DND-41 (cell line): ENCODE data around the gene FAM53B.

Source experiments
- EZH2 ChIP-seq: IDR thresholded peaks from 3 replicates; pipeline ENCODE4 v1.6.1; 2012; ENCODE audit warnings: borderline replicate concordance, low read depth, mild to moderate bottlenecking, moderate library complexity, low read length, inconsistent platforms; ENCODE audit not compliant: severe bottlenecking
- TF ChIP-seq, protein P1 (sequence below): IDR thresholded peaks from 2 replicates; pipeline ENCODE4 v1.5.1; 2012; ENCODE audit warnings: borderline replicate concordance, low read length, moderate library complexity, mild to moderate bottlenecking; ENCODE audit not compliant: poor library complexity, severe bottlenecking; ENCODE audit errors: extremely low read depth

DNA sequence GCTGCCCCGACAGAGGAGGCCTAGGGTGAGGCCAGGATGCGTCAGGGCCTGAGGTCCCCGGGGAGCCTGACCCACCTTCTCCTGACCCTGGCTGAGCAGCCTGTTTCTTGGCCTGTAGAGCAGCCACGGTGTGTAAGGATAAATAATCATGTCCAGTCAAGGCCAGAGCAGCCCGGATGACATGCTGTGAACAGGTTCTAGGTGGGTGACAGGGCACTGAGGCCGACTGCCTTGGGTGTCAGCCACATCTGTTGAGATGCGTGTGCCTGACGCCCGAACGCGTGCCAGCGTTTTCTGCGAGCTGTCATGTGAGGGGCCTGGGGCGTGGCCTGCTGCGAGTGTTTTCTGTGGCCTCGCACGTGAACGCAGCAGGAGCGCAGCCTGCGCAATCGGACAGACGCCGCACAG, 118.3 kb downstream of the FAM53B start:
- TF ChIP-seq, protein P1, sequence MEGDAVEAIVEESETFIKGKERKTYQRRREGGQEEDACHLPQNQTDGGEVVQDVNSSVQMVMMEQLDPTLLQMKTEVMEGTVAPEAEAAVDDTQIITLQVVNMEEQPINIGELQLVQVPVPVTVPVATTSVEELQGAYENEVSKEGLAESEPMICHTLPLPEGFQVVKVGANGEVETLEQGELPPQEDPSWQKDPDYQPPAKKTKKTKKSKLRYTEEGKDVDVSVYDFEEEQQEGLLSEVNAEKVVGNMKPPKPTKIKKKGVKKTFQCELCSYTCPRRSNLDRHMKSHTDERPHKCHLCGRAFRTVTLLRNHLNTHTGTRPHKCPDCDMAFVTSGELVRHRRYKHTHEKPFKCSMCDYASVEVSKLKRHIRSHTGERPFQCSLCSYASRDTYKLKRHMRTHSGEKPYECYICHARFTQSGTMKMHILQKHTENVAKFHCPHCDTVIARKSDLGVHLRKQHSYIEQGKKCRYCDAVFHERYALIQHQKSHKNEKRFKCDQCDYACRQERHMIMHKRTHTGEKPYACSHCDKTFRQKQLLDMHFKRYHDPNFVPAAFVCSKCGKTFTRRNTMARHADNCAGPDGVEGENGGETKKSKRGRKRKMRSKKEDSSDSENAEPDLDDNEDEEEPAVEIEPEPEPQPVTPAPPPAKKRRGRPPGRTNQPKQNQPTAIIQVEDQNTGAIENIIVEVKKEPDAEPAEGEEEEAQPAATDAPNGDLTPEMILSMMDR, result no peak
- no peak for TF ChIP-seq EZH2
